GM12878 (cell line): ENCODE measurements around the gene DUSP8. TPM values are rescaled to one million over a fixed set of nuclear protein-coding genes. Genes with fewer than 3 reads are reported as not detected.

Experiments used
- ATAC-seq: fragments of 200-7000 bp; cut with Tn5 transposase; 3 replicates; pipeline ENCODE4 v1.9.1; 2020; ENCODE audit warnings: mild to moderate bottlenecking, moderate library complexity
- BruUV-seq: library from RNA; stranded (reverse); fragments of 400-500 nt; replicated peaks from 2 replicates; lab custom pipeline; 2021; lab: Mats Ljungman, UMichigan
- CTCF ChIA-PET: fragments of 300-600 bp; sonication (Branson Sonifier 250); formaldehyde crosslinking; extraction: SDS; loops from one replicate; lab custom pipeline; 2021; ENCODE audit warnings: inconsistent platforms; lab: Yijun Ruan, JAX
- POLR2A ChIA-PET: fragments of 350-600 bp; formaldehyde crosslinking; extraction: SDS; loops from one replicate; lab custom pipeline; 2021; ENCODE audit warnings: inconsistent platforms; lab: Charles Lee
- RAD21 ChIA-PET: fragments of 300-600 bp; sonication (Branson Sonifier 250); formaldehyde crosslinking; loops from one replicate; lab custom pipeline; 2023; ENCODE audit warnings: antibody characterized with exemption; ENCODE audit not compliant: unreplicated experiment; lab: Charles Lee
- SMC1A ChIA-PET: fragments of 300-600 bp; sonication (Branson Sonifier 250); formaldehyde crosslinking; loops from one replicate; lab custom pipeline; 2023; ENCODE audit not compliant: unreplicated experiment, uncharacterized antibody; lab: Charles Lee
- DNase-seq: peaks from one replicate; pipeline ENCODE4 v3.0.0-alpha.2; 2011; ENCODE audit warnings: low read depth, low spot score
- FAIRE-seq: peaks from 3 replicates; lab custom pipeline; 2011; peaks lifted over from hg19 to GRCh38; lab: Jason Lieb, UNC
- H2AFZ ChIP-seq: 2 replicates; pipeline ENCODE4 v1.6.0; 2011; ENCODE audit warnings: low read depth, low read length, control low read depth; ENCODE audit not compliant: control insufficient read depth
- H3K27ac ChIP-seq: 2 replicates; pipeline ENCODE4 v1.5.1; 2011; ENCODE audit warnings: control low read depth; ENCODE audit not compliant: control insufficient read depth, insufficient read depth
- H3K27me3 ChIP-seq, 2 experiments: replicated peaks in 1 of 2; 2 replicates each; pipeline versions ENCODE4 v1.6.0 to v1.6.1; 2011; ENCODE audit warnings: low read length in 1 of 2; ENCODE audit not compliant: control insufficient read depth in 2 of 2, insufficient read depth in 2 of 2
- H3K36me3 ChIP-seq, 2 experiments: 2 replicates each; pipeline ENCODE4 v1.5.1; 2011; ENCODE audit warnings: low read length in 1 of 2; ENCODE audit not compliant: control insufficient read depth in 2 of 2, insufficient read depth in 2 of 2
- H3K4me1 ChIP-seq: 2 replicates; pipeline ENCODE4 v1.6.1; 2011; ENCODE audit warnings: mild to moderate bottlenecking, low read length, moderate library complexity, mixed read lengths; ENCODE audit not compliant: control insufficient read depth, insufficient read depth
- H3K4me2 ChIP-seq: 2 replicates; pipeline ENCODE4 v1.6.0; 2011; ENCODE audit warnings: control low read depth; ENCODE audit not compliant: control insufficient read depth, insufficient read depth
- H3K4me3 ChIP-seq: fragments of 200-600 bp; sonication (generic); 2 replicates; pipeline ENCODE4 v1.5.1; 2016
- H3K79me2 ChIP-seq: 2 replicates; pipeline ENCODE4 v1.6.0; 2011; ENCODE audit warnings: low read length; ENCODE audit not compliant: control insufficient read depth, insufficient read depth
- H3K9ac ChIP-seq: 2 replicates; pipeline ENCODE4 v1.8.0; 2011; ENCODE audit warnings: low read length, control low read depth, mixed read lengths; ENCODE audit not compliant: control insufficient read depth, insufficient read depth
- H3K9me3 ChIP-seq: replicated peaks from 3 replicates; pipeline ENCODE4 v1.5.1; 2011; ENCODE audit warnings: mild to moderate bottlenecking, low read length; ENCODE audit not compliant: control insufficient read depth, insufficient read depth
- H4K20me1 ChIP-seq: 2 replicates; pipeline ENCODE4 v1.6.0; 2011; ENCODE audit not compliant: control insufficient read depth, insufficient read depth
- BCL11A ChIP-seq: IDR thresholded peaks from 2 replicates; pipeline ENCODE4 v1.6.1; 2011; ENCODE audit warnings: low read depth, low read length
- CREB1 ChIP-seq: IDR thresholded peaks from 2 replicates; pipeline ENCODE4 v1.6.1; 2012; ENCODE audit warnings: low read depth, mild to moderate bottlenecking, inconsistent platforms
- EP300 ChIP-seq, 2 experiments: fragments of 150-350 bp in 1 of 2; IDR thresholded peaks; 2 replicates each; pipeline ENCODE4 v1.6.1; 2011 to 2012; ENCODE audit warnings: low read depth in 2 of 2, low read length in 2 of 2, borderline replicate concordance in 1 of 2, improper control_type of control experiment in 1 of 2, inconsistent platforms in 1 of 2; ENCODE audit not compliant: control insufficient read depth in 1 of 2
- FOXM1 ChIP-seq: IDR thresholded peaks from 2 replicates; pipeline ENCODE4 v1.6.1; 2012; ENCODE audit warnings: low read depth, mild to moderate bottlenecking, inconsistent platforms, low read length, moderate library complexity
- GABPA ChIP-seq: IDR thresholded peaks from 2 replicates; pipeline ENCODE4 v1.6.1; 2014; ENCODE audit warnings: antibody characterized with exemption, low read depth, mild to moderate bottlenecking, inconsistent platforms
- RFX5 ChIP-seq: IDR thresholded peaks from 2 replicates; pipeline ENCODE4 v1.6.1; 2011; ENCODE audit warnings: low read depth, low read length, improper control_type of control experiment
- RUNX3 ChIP-seq: IDR thresholded peaks from 2 replicates; pipeline ENCODE4 v1.6.1; 2012; ENCODE audit warnings: low read length, inconsistent platforms
- SIX5 ChIP-seq: IDR thresholded peaks from 2 replicates; pipeline ENCODE4 v1.6.1; 2011; ENCODE audit warnings: mild to moderate bottlenecking, low read depth, low read length, moderate library complexity; ENCODE audit not compliant: severe bottlenecking
- SMAD1 ChIP-seq: fragments of 450-650 bp; IDR thresholded peaks from 2 replicates; pipeline ENCODE4 v1.6.1; 2018; ENCODE audit warnings: mild to moderate bottlenecking, low read depth; ENCODE audit not compliant: partially characterized antibody
- SMAD5 ChIP-seq: IDR thresholded peaks from 2 replicates; pipeline ENCODE4 v1.6.1; 2016; ENCODE audit warnings: antibody characterized with exemption, low read depth
- SUZ12 ChIP-seq: fragments of 200-600 bp; sonication (generic); IDR thresholded peaks from one replicate; pipeline ENCODE4 v1.6.1; 2018; ENCODE audit warnings: antibody characterized with exemption, mild to moderate bottlenecking; ENCODE audit not compliant: unreplicated experiment
- ZBTB40 ChIP-seq: fragments of 450-650 bp; IDR thresholded peaks from 2 replicates; pipeline ENCODE4 v1.6.1; 2016; ENCODE audit warnings: mild to moderate bottlenecking, moderate library complexity, borderline replicate concordance
- WGBS: methylation state at CpG from one replicate; pipeline ENCODE4 v1.1.6; 2016; ENCODE audit warnings: low lambda C conversion rate; ENCODE audit not compliant: insufficient replicate concordance, insufficient coverage; ENCODE audit errors: missing lambda C conversion rate; 5-methylcytosine and 5-hydroxymethylcytosine counted together
- in situ Hi-C: fragments of 300-500 bp; cut with MboI; formaldehyde crosslinking; loops from 9 replicates; pipeline ENCODE4 v1.14.3; 2018; ENCODE audit warnings: mixed read lengths
- intact Hi-C: fragments of 100-400 bp; cut with micrococcal nuclease; formaldehyde crosslinking; loops from one replicate; pipeline ENCODE4 v1.14.2; 2022; ENCODE audit not compliant: unreplicated experiment
- polyA plus RNA-seq, 11 experiments: library from polyadenylated mRNA; depleted of rRNA in 4 of 11; unstranded in 6 of 11; stranded (reverse) in 5 of 11; fragments of >200 nt; fragmentation: Nextera tagmentation in 4 of 11; fragmentation: Illumina TruSeq in 1 of 11; extraction: Ambion mirVana in 4 of 11; extraction: Trizol in 1 of 11; gene quantifications; 1 replicate in 1 of 11; 2 replicates in 10 of 11; pipeline versions ENCODE4 v1.2.1 to v1.2.3, GENCODE V29; 2011 to 2016; ENCODE audit warnings: inconsistent platforms in 2 of 11, missing spikeins in 2 of 11, low read depth in 1 of 11
- total RNA-seq, 4 experiments: library from RNA; depleted of rRNA in 3 of 4; stranded (reverse); fragments of >200 nt in 3 of 4; fragmentation: Illumina TruSeq in 1 of 4; extraction: Trizol in 1 of 4; gene quantifications; 2 replicates each; pipeline versions ENCODE4 v1.2.1 to v1.2.3, GENCODE V29; 2013 to 2021

DUSP8 gene
- total and polyA plus RNA-seq, 10 of the 15 experiments (the other 5 are each of a cell fraction or from before 2014, with no cell fraction given): 0.04 to 1.7 (median 0.26) TPM; not detected in 6

GRCh38 chr11:1546077-1546535 lies 26.0 kb downstream of the DUSP8 start:
- DNase-seq: no peak
- no peaks in the 10 kb centered on the region for H4K20me1 ChIP-seq
- H3K9ac ChIP-seq: no peak overlapping the region
- H3K9me3 ChIP-seq: no peaks in the 10 kb centered on the region
- H3K4me2 ChIP-seq: no peak overlapping the region
- ChIA-PET SMC1A (no interaction called here), RAD21 (interaction anchor here (1.0 to 2.1 kb wide), 2 partner anchors 28 to 49 kb away, joined by 3 to 23 read pairs; no protein-coding TSS in a partner anchor), CTCF (interaction anchor here (1.1 kb wide), 1 partner anchor 10 kb away, joined by 3 read pairs; no protein-coding TSS in a partner anchor), POLR2A (interaction anchor here (0.7 kb wide), 1 partner anchor 23 kb away, joined by 4 read pairs; no protein-coding TSS in a partner anchor)
- in situ Hi-C loops (no loop called here), intact Hi-C loops (no loop called here)
- no peak overlapping the region for H2AFZ ChIP-seq
- no TSS peak for BruUV-seq
- no peaks in the 10 kb centered on the region for H3K36me3 ChIP-seq
- FAIRE-seq: no peak
- peaks cover 0 to 4% of the 10 kb centered on the region in 2 experiments; a peak in 3 of 4 replicates for H3K27me3 ChIP-seq
- no peak for TF ChIP-seq GABPA
- TF ChIP-seq RFX5: no peak
- no peak for TF ChIP-seq SMAD5
- no peak for TF ChIP-seq SMAD1
- no peak for TF ChIP-seq RUNX3
- TF ChIP-seq CREB1: no peak
- no peak for TF ChIP-seq SUZ12
- no peak for TF ChIP-seq SIX5
- TF ChIP-seq ZBTB40: no peak
- no peak for TF ChIP-seq EP300 (IDR thresholded peaks at IDR 0.05; ENCODE audit: borderline replicate concordance in 1 of 2, control insufficient read depth in 1 of 2, low read depth in 2 of 2, low read length in 2 of 2)
- no peak for TF ChIP-seq BCL11A
- no peak for TF ChIP-seq FOXM1
- no peaks in the 10 kb centered on the region for H3K79me2 ChIP-seq
- no peak overlapping the region for H3K4me3 ChIP-seq
- no peaks in the 10 kb centered on the region for H3K4me1 ChIP-seq
- no peak for ATAC-seq
- 17% methylated on average over 13 of the region's 18 CpGs for WGBS
- H3K27ac ChIP-seq: no peak overlapping the region
